ENCODE results near the gene SPIRE1.

DNA sequence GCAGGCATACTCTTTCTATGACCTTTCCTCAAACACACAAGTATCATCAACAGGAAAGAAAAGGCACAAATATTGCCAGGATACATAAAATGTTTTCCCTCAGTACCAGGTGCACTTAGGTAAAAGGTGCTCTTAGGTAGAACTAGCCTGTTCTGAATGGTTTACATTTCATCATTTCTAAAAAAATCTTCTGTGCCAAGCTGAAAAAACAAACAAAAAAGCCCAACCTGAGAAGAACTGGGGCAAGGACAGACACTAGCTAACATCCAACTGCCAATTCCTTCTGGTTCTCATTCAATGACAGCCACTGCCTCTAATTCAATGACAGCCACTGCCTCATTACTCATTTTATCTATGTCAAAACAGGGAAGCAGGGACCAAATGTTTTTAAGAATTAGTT lies 68.5 kb downstream of the SPIRE1 start:
- no peak for TF ChIP-seq EZH2phosphoT487 (IDR thresholded peaks at IDR 0.05; ENCODE audit: insufficient read depth, low read depth)
- TF ChIP-seq EZH2 (IDR thresholded peaks at IDR 0.05; ENCODE audit: insufficient read depth, poor library complexity, severe bottlenecking): no peak

All from GM23248 (cell line).